ENCODE results near the gene UGT1A3. TPM values are rescaled to one million over a fixed set of nuclear protein-coding genes. Genes with fewer than 3 reads are reported as not detected.

The UGT1A3 gene
- 0.05 to 0.09 TPM (median 0.07 TPM) in 4 of 5 replicates, not detected in the other for total RNA-seq (2022; extraction: Qiagen RNA extraction)

DNA sequence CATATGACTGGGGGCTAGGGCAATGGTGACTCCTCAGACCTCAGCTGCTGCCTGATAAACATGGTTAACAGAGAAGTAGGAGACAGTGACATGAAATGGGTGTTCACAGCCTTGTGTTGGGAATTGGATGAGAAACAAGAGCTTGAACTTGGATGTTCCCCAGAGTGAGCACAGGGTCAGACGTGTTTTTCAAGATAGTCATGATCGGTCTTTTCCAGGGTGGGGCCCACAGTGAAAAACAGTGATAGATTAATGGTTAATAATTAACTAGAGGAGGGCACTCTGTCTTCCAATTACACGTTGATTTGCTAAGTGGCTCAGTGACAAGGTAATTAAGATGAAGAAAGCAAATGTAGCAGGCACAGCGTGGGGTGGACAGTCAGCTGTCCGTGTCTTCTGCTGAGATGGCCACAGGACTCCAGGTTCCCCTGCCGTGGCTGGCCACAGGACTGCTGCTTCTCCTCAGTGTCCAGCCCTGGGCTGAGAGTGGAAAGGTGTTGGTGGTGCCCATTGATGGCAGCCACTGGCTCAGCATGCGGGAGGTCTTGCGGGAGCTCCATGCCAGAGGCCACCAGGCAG lies at the start of gene UGT1A3:
Gene UGT1A3, plus strand, starts transcription at position 320 of the 579 bp plus-strand sequence. Its CDS starts 85 bp downstream, at position 405.

DNA sequence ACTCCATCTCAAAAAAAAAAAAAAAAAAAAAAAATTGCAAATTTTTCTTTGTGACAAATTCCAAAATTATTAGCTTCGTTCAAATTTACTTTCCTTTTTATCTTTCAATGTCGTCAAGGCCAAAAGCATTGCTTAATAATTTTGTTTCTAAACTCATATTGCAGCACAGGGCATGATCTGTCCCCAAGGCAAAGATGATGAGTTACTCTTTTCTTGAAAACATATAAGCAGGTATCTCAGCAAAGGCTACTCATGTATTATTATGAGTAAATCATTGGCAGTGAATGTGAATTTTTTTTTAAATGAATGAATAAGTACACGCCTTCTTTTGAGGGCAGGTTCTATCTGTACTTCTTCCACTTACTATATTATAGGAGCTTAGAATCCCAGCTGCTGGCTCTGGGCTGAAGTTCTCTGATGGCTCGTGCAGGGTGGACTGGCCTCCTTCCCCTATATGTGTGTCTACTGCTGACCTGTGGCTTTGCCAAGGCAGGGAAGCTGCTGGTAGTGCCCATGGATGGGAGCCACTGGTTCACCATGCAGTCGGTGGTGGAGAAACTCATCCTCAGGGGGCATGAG lies 47.2 kb upstream of the UGT1A3 start, which contains the start of gene UGT1A7:
Gene UGT1A7, plus strand, starts transcription at position 381 of the 579 bp plus-strand sequence. Its CDS starts 37 bp downstream, at position 418.

DNA sequence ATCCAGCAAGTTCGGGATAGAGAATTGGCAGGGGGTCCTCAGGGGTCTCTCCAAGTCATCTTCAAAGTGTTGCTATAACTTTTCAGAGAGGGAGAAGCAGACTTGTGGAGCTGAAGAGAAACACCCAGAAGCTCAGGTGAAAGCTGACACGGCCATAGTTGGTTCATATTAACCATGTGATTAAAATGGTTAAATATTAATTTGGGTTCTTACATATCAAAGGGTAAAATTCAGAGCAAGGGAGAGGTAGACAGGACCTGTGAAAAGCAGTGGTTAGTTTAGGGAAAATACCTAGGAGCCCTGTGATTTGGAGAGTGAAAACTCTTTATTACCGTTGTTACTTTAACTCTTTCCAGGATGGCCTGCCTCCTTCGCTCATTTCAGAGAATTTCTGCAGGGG lies 36.2 kb upstream of the UGT1A3 start, which contains the start of gene UGT1A6:
Gene UGT1A6, plus strand, starts transcription at position 243 of the 400 bp plus-strand sequence. Its CDS starts 115 bp downstream, at position 358.

DNA sequence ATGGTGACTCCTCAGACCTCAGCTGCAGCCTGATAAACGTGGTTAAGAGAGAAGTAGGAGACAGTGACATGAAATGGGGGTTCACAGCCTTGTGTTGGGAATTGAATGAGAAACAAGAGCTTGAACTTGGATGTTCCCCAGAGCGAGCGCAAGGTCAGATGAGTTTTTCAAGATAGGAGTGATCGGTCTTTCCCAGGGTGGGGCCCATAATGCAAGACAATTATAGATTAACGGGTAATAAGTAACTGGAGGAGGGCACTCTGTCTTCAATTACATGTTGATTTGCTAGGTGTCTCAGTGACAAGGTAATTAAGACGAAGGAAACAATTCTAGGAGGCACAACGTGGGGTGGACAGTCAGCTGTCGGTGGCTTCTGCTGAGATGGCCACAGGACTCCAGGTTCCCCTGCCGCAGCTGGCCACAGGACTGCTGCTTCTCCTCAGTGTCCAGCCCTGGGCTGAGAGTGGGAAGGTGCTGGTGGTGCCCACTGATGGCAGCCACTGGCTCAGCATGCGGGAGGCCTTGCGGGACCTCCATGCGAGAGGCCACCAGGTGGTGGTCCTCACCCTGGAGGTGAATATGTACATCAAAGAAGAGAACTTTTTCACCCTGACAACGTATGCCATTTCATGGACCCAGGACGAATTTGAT lies 16.1 kb upstream of the UGT1A3 start, which contains the start of gene UGT1A5:
Gene UGT1A5, plus strand, starts transcription at position 297 of the 651 bp plus-strand sequence. Its CDS starts 85 bp downstream, at position 382.

DNA sequence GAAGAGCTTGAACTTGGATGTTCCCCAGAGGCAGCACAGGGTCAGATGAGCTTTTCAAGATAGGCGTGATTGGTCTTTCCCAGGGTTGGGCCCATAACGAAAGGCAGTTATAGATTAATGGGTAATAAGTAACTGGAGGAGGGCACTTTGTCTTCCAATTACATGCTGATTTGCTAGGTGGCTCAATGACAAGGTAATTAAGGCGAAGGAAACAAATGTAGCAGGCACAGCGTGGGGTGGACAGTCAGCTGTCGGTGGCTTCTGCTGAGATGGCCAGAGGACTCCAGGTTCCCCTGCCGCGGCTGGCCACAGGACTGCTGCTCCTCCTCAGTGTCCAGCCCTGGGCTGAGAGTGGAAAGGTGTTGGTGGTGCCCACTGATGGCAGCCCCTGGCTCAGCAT lies 10.3 kb upstream of the UGT1A3 start, which contains the start of gene UGT1A4:
Gene UGT1A4, plus strand, starts transcription at position 185 of the 400 bp plus-strand sequence. Its CDS starts 85 bp downstream, at position 270.

DNA sequence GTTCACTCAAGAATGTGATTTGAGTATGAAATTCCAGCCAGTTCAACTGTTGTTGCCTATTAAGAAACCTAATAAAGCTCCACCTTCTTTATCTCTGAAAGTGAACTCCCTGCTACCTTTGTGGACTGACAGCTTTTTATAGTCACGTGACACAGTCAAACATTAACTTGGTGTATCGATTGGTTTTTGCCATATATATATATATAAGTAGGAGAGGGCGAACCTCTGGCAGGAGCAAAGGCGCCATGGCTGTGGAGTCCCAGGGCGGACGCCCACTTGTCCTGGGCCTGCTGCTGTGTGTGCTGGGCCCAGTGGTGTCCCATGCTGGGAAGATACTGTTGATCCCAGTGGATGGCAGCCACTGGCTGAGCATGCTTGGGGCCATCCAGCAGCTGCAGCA lies 31.2 kb downstream of the UGT1A3 start, which contains the start of gene UGT1A1:
Gene UGT1A1, plus strand, starts transcription at position 228 of the 400 bp plus-strand sequence. Its CDS starts 18 bp downstream, at position 246.

DNA sequence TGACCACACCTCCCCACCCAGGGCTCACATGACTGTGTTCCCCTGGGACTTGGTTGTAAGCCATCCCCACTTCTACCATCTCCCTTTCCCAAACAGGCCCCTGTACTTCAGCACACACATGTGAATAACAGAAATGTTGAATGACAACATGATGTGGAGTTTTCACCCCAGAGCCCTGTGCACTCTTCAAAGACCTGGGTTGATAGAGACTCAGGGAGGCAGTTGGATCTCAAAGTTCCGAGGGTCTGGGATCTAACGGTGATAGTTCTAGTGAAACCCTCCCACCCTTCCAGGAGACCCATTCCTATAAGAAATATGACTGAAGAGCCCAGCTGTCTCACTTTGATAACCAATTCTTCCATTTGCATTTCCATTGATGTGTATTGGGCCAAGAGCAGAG lies 49.2 kb downstream of the UGT1A3 start, which contains the start of gene MROH2A:
Gene MROH2A, plus strand, starts transcription at position 301 of the 400 bp plus-strand sequence. CDS start 1,029 bp downstream, outside the sequence.

Other genes with a start within 250 kb of the UGT1A3 start
- 20.1 to 24.5 TPM (median 22.5 TPM) in 5 replicates for gene USP40, start 162.3 kb upstream of the UGT1A3 start, total RNA-seq (2022; extraction: Qiagen RNA extraction)
- 0.03 to 0.10 TPM (median 0.07 TPM) in 3 of 5 replicates, not detected in the others for gene UGT1A8, start 111.4 kb upstream of the UGT1A3 start, total RNA-seq (2022; extraction: Qiagen RNA extraction)
- 0.03 to 0.14 TPM (median 0.08 TPM) in 4 of 5 replicates, not detected in the other for gene UGT1A10, start 92.6 kb upstream of the UGT1A3 start, total RNA-seq (2022; extraction: Qiagen RNA extraction)
- gene UGT1A9, start 57.1 kb upstream of the UGT1A3 start, total RNA-seq (2022; extraction: Qiagen RNA extraction), result 3.3 to 5.5 TPM (median 3.7 TPM) in 5 replicates
- 3.4 to 5.0 TPM (median 3.5 TPM) in 5 replicates for gene UGT1A7, start 47.1 kb upstream of the UGT1A3 start, total RNA-seq (2022; extraction: Qiagen RNA extraction)
- gene UGT1A6, start 36.2 kb upstream of the UGT1A3 start, total RNA-seq (2022; extraction: Qiagen RNA extraction), result 0.72 to 1.1 TPM (median 0.89 TPM) in 5 replicates
- 0.03 to 0.09 TPM (median 0.05 TPM) in 3 of 5 replicates, not detected in the others for gene UGT1A5, start 16.1 kb upstream of the UGT1A3 start, total RNA-seq (2022; extraction: Qiagen RNA extraction)
- gene UGT1A4, start 10.3 kb upstream of the UGT1A3 start, total RNA-seq (2022; extraction: Qiagen RNA extraction), result 0.06 to 0.11 TPM (median 0.06 TPM) in 3 of 5 replicates, not detected in the others
- gene UGT1A1, start 31.2 kb downstream of the UGT1A3 start, total RNA-seq (2022; extraction: Qiagen RNA extraction), result 0.51 to 0.86 TPM (median 0.73 TPM) in 5 replicates
- 0.11 to 0.23 TPM (median 0.18 TPM) in 4 of 5 replicates, not detected in the other for gene MROH2A, start 49.3 kb downstream of the UGT1A3 start, total RNA-seq (2022; extraction: Qiagen RNA extraction)
- 48.3 to 54.8 TPM (median 50.4 TPM) in 5 replicates for gene HJURP, start 125.5 kb downstream of the UGT1A3 start, total RNA-seq (2022; extraction: Qiagen RNA extraction)
- 0.20 to 0.47 TPM (median 0.30 TPM) in 4 of 5 replicates, not detected in the other for gene TRPM8, start 188.3 kb downstream of the UGT1A3 start, total RNA-seq (2022; extraction: Qiagen RNA extraction)

All from A549 treated with AZD2906 at 1 μM for 4 hours (cell line).